Measurements from ENCODE around the gene SEC14L2.

DNA sequence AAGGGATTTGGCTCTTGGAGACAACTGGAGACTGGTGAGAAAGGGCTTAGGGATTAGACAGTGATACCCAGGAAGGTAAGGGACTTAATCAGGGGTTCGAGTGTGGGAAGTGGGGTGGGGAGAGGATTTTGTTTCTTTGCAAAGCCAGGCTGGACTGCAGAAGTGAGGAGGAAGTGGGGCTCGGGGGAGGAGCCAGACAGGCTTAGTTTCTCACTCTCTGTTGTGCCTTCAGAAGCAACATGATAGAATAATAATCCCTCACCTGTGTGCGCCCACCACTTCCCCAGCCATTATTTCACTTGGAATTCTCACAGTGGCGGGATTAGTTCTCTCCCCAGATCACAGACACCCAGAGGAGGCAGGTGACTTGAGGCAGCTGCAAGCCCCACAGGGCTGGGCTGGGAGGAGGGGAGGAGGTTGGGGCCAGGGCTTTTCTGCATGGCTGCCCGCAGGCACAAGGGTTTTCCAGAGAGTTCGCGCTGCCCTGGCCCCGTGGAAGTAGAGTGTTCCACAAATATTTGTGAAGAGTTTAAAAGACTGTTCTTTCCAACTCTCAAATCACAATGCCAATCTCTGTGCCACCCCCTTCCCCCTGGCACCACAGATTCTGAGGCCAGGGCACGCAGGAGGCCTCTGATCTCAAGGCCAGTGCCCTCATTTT is 4.0 kb upstream of the SEC14L2 start:
- TF ChIP-seq CTCF (IDR thresholded peaks at IDR 0.05; ENCODE audit: low read depth, low read length) (no peak), POLR2A (IDR thresholded peaks at IDR 0.05; ENCODE audit: extremely low read depth, insufficient read length) (no peak), MYC (IDR thresholded peaks at IDR 0.05; ENCODE audit: low read depth, low read length) (no peak)
